Effector memory CD8-positive, alpha-beta T cell (primary cell): ENCODE results near the gene ST6GALNAC3.

Experiments used
- ATAC-seq: fragments of 150-1000 bp; cut with Tn5 transposase; replicated peaks from 2 replicates; pipeline ENCODE4 v1.10.0; 2021; ENCODE audit warnings: mild to moderate bottlenecking, moderate library complexity
- DNase-seq, 3 experiments: peaks; one replicate each; pipeline ENCODE4 v3.0.0; 2021
- H3K27ac Mint-ChIP-seq, 2 donors: one replicate each; pipeline ENCODE4 v1.8.0; 2022; ENCODE audit warnings: mild to moderate bottlenecking in 2 of 2, mixed read lengths in 2 of 2, moderate library complexity in 2 of 2
- H3K27me3 Mint-ChIP-seq, 2 donors: one replicate each; pipeline ENCODE4 v1.8.0; 2022; ENCODE audit warnings: mixed read lengths in 2 of 2
- H3K36me3 Mint-ChIP-seq: one replicate; pipeline ENCODE4 v1.8.0; 2022; ENCODE audit warnings: mild to moderate bottlenecking, moderate library complexity, mixed read lengths; ENCODE audit not compliant: insufficient read depth
- H3K4me1 Mint-ChIP-seq, 2 donors: one replicate each; pipeline ENCODE4 v1.8.0; 2022; ENCODE audit warnings: low read depth in 2 of 2, mixed read lengths in 2 of 2
- H3K4me3 Mint-ChIP-seq, 2 donors: one replicate each; pipeline ENCODE4 v1.8.0; 2022; ENCODE audit warnings: mild to moderate bottlenecking in 2 of 2, mixed read lengths in 2 of 2, moderate library complexity in 2 of 2
- H3K9me3 Mint-ChIP-seq, 2 donors: one replicate each; pipeline ENCODE4 v1.8.0; 2022; ENCODE audit warnings: mixed read lengths in 2 of 2

The ST6GALNAC3 gene

DNA sequence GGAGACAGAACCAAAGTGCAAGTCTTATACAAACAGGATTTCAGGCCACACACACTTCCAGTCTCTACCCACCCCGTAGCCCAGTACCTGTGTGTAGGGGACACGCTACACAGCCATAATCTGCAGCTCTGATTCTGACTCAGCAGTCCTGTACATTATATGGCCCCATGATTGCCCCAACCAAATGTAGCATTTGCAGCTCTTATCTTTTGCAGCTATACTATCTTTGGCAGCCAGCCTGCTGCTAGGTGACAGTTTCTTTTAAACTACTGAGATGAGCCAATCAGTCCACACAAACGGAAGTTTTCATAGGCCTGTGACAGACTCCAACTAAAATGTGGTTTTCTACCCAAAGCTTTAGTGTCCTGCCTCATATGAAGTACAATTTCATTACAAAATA is 533.2 kb downstream of the ST6GALNAC3 start:
- Mint-ChIP-seq H3K27ac (no peak overlapping the region), H3K4me3 (no peak overlapping the region), H3K27me3 (no peaks in the 10 kb centered on the region), H3K36me3 (no peaks in the 10 kb centered on the region), H3K4me1 (no peaks in the 10 kb centered on the region), H3K9me3 (no peaks in the 10 kb centered on the region)
- no peak for DNase-seq
- ATAC-seq = no peak

DNA sequence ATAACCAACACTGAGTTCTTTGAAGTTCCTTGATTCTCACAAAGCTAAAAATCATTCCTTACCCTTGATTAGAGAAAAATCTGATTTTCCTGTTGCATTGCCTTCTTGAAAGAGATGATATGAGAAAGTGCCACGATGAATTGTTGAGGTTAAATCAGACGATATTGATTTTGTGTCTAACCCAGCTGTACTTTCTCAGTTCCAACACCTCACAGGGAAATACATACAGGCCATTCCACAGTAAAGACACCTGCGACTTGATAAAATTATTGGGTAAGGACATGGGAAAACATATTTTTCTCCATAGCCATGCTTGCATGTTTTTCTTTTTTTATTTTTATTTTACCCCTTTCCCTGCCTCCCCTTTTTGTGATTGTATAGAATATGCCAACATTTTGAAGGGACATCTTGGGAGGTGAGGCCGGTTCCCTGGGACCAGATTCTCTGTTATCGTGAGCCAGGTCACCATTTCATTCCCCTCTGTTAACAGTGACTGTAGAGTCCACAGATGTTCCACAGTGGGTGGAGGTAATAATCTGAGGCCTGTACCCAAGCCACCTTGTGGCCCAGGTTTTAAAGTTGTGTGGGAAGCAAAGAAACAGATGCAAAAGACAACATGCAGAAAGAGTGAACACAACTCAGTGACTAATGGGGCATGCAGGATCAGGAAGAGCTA is 537.4 kb downstream of the ST6GALNAC3 start:
- H3K36me3 Mint-ChIP-seq = no peaks in the 10 kb centered on the region

DNA sequence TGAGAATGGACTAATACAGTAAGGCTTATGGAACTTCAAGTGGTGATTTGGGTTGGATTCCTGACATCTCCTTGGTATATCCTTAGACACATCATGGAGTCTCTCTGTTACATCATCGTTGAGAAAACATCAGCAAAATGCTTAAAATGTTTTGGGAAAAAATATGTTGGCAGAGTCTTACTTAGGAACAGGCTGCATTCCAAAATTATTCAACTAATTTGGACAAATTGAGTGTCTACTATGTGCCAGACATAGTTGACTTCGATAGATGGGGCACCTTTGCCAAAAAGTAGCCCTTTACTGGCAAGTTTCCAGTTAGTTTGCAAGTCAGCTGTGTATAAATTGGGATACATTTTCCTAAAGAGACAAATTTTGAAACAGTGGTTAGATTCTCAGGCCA is 539.3 kb downstream of the ST6GALNAC3 start:
- ATAC-seq = no peak
- H3K9me3 Mint-ChIP-seq = no peaks in the 10 kb centered on the region
- no peak overlapping the region for H3K4me3 Mint-ChIP-seq
- no peak overlapping the region for H3K27ac Mint-ChIP-seq
- no peaks in the 10 kb centered on the region for H3K27me3 Mint-ChIP-seq
- H3K36me3 Mint-ChIP-seq = no peaks in the 10 kb centered on the region
- DNase-seq = no peak
- no peaks in the 10 kb centered on the region for H3K4me1 Mint-ChIP-seq

More for the DNA sequence above, 537.4 kb downstream of the ST6GALNAC3 start:
- Mint-ChIP-seq H3K27me3 (no peaks in the 10 kb centered on the region), H3K4me1 (no peaks in the 10 kb centered on the region), H3K9me3 (no peaks in the 10 kb centered on the region), H3K27ac (no peak overlapping the region), H3K4me3 (no peak overlapping the region)
- ATAC-seq (no peak), DNase-seq (no peak)

DNA sequence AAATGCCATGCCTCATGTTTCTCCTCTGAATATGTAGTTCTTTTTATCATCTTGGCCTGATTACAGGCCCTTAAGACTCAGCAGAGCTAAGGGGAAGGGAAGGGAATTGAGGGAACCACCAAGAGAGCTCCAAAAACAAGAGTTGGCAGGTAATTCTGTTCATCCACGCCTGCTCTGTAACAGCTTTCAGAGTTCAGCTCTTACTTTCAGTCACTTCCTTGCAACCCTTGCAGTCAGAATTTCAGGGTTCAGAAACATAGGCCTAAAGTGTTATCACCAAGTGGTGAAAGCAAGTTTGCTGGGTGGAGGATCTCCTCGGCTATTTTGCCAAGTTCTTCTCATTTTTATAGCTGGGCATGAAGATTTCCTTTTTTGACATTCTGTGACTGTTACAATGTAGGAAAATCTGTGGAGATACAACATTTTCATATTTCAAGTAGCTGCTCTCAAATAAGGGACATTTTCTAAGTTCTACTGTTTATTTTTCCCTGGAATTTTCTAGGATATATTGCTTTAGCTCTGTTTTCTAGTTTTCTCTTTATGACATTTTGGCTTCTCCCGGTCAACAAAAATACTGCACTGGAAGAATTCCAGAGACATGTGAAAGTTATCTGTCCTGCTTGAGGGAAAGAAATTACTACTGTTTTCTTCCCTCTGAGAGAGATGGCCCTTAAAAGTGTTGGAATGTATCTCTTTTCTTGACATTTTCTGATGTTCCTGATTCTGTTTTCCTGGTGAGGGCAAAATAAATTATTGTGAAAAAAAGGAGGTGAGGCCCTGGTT is 540.9 kb downstream of the ST6GALNAC3 start:
- ATAC-seq (no peak), DNase-seq (no peak)
- Mint-ChIP-seq H3K27ac (no peak overlapping the region), H3K4me1 (no peaks in the 10 kb centered on the region), H3K36me3 (no peaks in the 10 kb centered on the region), H3K27me3 (no peaks in the 10 kb centered on the region), H3K4me3 (no peak overlapping the region), H3K9me3 (no peaks in the 10 kb centered on the region)

DNA sequence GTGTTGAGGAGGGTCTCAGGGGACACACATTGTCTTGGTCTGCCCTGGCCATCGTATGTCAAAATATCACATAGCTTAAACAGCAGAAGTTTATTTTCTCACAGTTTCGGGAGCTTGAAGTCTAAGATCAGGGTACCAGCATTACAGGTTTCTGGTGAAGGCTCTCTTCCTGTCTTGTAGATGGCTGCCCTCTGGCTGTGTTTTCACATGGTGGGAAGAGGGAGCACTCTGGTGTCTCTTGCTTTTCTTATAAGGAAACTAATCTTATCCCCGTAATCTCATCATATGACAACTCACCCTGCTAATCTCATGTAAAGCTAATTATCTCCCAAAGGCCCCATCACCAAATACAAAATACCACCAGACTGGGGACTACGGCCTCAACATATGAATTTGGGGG is 545.8 kb downstream of the ST6GALNAC3 start:
- Mint-ChIP-seq H3K9me3 (no peaks in the 10 kb centered on the region), H3K27me3 (no peaks in the 10 kb centered on the region), H3K27ac (no peak overlapping the region), H3K4me1 (no peaks in the 10 kb centered on the region), H3K4me3 (no peak overlapping the region), H3K36me3 (no peaks in the 10 kb centered on the region)
- ATAC-seq (no peak), DNase-seq (no peak)

DNA sequence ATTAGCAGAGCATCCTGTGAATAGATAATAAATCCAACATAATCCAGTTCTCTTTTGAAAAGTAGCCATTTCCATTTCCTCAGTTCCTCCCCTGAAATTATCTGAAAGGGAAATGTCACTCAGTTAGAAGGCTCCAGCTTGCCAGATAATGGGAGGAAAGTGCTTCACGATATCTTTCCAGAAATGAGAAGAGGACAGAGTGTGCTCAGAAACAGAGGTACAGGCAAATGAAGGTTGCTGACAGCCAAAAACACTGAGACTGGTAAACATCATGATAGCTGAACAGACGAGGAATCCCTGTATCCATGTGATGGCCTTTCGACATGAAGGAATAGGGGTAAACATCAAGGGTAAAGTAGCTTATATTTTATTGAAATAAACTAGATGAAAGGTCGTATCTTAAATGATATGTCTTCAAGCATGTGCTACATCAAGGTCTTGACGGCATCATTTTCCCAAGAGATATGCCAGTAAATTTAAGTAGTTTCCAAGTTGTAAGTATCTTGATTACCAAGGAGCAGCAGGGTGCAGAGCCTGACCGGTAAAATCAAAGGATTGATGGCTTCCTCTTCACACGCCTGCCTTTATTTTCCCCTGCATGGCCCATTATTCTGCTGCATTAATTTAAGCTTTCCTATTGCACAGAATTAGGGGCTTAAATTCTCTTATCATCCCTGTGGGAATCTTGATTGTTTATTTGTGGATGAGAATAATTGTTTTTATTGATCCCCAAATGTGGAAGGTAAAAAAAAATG is 548.4 kb downstream of the ST6GALNAC3 start:
- DNase-seq (no peak), ATAC-seq (no peak)
- Mint-ChIP-seq H3K9me3 (no peaks in the 10 kb centered on the region), H3K4me3 (no peak overlapping the region), H3K27me3 (no peaks in the 10 kb centered on the region), H3K27ac (no peak overlapping the region), H3K4me1 (no peaks in the 10 kb centered on the region), H3K36me3 (no peaks in the 10 kb centered on the region)

DNA sequence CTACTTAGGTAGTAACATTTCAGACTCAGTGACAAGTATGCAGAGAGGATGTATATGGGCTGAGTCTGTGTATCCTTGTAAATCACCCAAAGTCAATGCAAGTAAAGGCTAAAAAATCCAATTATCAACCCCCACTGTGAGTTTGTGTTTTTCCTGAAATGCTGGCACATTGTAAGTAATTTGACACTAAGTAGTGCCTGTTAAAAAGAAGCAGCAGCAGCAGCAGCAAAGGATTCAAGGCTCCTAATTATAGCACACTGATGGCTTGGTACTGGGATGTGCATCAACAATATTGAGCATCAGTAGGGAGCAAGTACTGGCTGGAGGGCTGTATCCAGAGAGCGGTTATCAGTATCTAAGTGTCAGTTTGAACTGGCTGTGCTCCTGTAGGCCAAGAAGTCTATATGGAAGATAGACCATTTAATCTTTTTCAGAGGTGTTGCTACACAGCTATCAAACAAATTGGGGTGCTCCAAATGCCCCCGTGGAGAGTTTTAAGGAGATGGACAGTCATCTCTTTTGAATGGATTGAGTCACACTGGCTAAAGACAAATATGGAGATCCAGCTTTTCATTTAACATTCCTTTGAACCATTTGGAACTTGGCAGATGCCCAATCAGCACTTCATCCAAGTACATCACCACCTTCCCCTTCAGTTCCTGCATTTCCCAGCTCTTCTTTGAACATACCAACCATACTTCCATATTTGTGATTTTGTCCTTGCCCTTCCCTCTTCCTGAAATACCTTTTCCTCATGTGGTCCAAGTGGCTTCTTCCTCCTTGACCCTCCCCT is 551.5 kb downstream of the ST6GALNAC3 start:
- Mint-ChIP-seq H3K9me3 (no peaks in the 10 kb centered on the region), H3K4me3 (no peak overlapping the region), H3K4me1 (no peaks in the 10 kb centered on the region), H3K36me3 (no peaks in the 10 kb centered on the region), H3K27me3 (no peaks in the 10 kb centered on the region), H3K27ac (no peak overlapping the region)
- DNase-seq = no peak
- no peak for ATAC-seq

DNA sequence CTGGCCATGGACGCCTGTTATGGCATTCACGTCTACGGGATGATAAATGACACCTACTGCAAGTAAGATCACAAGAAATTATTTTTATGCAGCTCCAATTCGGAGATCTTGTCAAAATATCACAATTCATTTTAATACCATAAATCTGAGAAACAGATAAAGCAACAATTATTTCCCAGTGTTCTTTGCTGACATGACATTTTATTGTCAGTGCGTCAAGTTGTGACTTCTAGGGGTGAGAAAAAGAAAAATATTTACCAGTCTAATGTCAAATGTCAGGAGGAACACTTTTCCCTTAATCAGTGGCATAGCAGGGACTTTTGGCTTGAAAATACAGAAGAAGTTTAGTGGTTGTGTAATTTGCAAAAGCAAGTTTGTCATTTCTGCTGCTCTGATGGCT is 553.0 kb downstream of the ST6GALNAC3 start:
- no peaks in the 10 kb centered on the region for H3K27me3 Mint-ChIP-seq
- H3K27ac Mint-ChIP-seq = no peak overlapping the region
- no peaks in the 10 kb centered on the region for H3K36me3 Mint-ChIP-seq
- H3K4me1 Mint-ChIP-seq = no peaks in the 10 kb centered on the region
- no peak for ATAC-seq
- H3K9me3 Mint-ChIP-seq = no peaks in the 10 kb centered on the region
- DNase-seq = no peak
- no peak overlapping the region for H3K4me3 Mint-ChIP-seq

DNA sequence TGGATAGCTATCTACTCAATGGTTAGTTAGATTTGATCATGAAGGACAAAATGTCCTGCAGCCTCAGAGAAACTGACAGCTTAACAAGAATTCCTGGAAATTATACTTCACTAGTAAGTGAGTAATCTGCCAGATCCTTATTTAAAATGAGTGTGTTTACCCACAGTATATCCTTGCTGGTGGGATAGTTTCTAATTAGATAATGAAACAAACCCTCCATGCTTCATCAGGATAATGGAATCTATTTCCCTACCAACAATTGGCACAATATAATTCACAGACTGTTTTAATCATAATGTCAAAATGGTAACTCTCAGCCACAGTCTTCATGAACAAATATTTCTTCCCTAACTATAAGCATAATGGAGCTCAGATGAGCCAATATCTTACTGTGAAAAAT is 553.4 kb downstream of the ST6GALNAC3 start:
- H3K27ac Mint-ChIP-seq = no peak overlapping the region
- ATAC-seq (no peak), DNase-seq (no peak)
- H3K27me3 Mint-ChIP-seq = no peaks in the 10 kb centered on the region
- no peaks in the 10 kb centered on the region for H3K36me3 Mint-ChIP-seq
- no peaks in the 10 kb centered on the region for H3K4me1 Mint-ChIP-seq
- H3K9me3 Mint-ChIP-seq = no peaks in the 10 kb centered on the region
- no peak overlapping the region for H3K4me3 Mint-ChIP-seq

DNA sequence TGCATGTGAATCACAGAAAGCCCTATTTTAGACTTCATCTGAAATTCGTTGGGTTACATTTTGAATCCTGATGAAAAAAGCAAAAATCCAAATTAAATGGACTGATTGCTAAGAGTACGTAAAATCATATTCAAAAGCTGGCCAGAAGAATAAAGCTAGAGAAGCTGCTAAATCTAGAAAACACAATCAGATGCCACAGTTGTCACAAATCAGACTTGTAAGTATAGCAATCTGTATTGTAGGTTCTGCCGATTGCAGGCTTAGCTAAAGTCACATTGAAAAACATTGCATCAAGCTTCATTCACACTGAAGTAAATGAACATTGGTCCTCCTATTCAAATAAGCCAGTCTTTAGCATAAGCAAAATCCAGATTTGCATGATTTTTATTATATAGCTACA is 557.6 kb downstream of the ST6GALNAC3 start:
- ATAC-seq (no peak), DNase-seq (no peak)
- Mint-ChIP-seq H3K27me3 (no peaks in the 10 kb centered on the region), H3K4me3 (no peak overlapping the region), H3K27ac (no peak overlapping the region), H3K4me1 (no peaks in the 10 kb centered on the region), H3K9me3 (no peaks in the 10 kb centered on the region), H3K36me3 (no peaks in the 10 kb centered on the region)

DNA sequence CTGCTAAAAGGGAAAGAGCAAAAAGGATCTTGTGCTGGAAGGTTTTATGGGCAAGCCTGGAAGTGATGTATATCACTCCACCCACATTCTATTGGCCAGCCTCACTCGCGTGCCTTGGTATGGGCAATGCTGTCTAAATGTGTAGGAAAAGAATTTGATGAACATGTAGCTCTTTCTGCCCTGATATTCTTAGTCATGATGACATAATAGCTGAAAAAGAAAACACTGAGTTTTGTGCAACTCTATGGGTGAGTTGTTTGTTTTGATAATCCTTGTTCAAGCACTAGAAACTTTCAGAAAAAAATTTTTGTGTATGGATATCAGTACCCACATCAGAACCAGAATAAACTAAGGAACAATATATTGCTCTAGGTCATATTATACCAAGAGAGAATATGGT is 561.2 kb downstream of the ST6GALNAC3 start:
- ATAC-seq (no peak), DNase-seq (no peak)
- Mint-ChIP-seq H3K27ac (no peak overlapping the region), H3K27me3 (no peaks in the 10 kb centered on the region), H3K4me3 (no peak overlapping the region), H3K4me1 (no peaks in the 10 kb centered on the region), H3K36me3 (no peaks in the 10 kb centered on the region), H3K9me3 (no peaks in the 10 kb centered on the region)

DNA sequence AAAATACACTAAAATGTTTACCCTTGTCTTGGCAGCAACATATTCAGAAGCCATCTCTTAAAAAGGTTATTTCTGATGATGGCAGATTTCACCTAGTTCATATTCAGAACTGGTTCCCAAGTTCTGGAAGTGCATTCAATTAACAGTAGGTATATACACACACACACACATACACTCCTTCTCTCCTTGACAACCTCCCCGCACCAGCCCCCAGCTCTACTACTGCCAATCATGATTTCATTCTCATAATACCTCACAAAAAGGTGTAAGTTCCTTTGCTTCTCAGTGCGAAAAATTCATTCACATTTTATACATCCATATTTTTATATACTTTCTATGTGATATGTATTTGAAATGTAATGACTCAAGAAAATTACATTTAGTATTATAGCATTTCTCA is 564.6 kb downstream of the ST6GALNAC3 start:
- ATAC-seq (no peak), DNase-seq (no peak)
- peaks cover 0 to 13% of the 10 kb centered on the region in 2 donors for H3K9me3 Mint-ChIP-seq
- no peaks in the 10 kb centered on the region for H3K36me3 Mint-ChIP-seq
- no peak overlapping the region for H3K27ac Mint-ChIP-seq
- H3K4me3 Mint-ChIP-seq = no peak overlapping the region
- H3K27me3 Mint-ChIP-seq = no peaks in the 10 kb centered on the region
- no peaks in the 10 kb centered on the region for H3K4me1 Mint-ChIP-seq

DNA sequence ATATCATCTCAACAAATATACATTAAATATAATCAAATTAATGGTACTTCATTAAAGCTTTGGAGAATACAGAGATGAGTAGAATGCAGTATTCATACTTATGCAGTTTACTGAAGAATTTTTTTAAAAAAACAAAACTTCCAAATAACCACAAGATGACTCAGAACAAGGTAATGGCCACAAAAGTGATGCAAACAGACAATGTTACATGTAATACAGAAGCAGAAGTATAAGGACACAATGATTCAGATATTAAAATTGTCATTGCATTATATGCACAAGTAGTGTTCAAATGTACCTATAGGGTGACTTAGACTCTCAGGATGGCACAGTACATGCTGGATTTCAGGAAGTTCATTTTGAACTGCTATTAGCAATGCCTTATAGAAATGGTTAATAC is 565.5 kb downstream of the ST6GALNAC3 start:
- ATAC-seq (no peak), DNase-seq (no peak)
- Mint-ChIP-seq H3K36me3 (no peaks in the 10 kb centered on the region), H3K27me3 (no peaks in the 10 kb centered on the region), H3K27ac (no peak overlapping the region), H3K4me1 (no peaks in the 10 kb centered on the region), H3K4me3 (no peak overlapping the region), H3K9me3 (peaks cover 0 to 20% of the 10 kb centered on the region in 2 donors)
